NCI-H2227 (cell line): ENCODE measurements around the gene HSPH1.
A peak's percentile ranks its signal among the peaks of the same experiment; 100 is the strongest.
"Not testable (repeated sequence)": the region's sequence is repeated elsewhere in the genome, so short reads cannot be mapped to it uniquely, and the experiment has no call there.

Source experiments
- DNase-seq: peaks from one replicate; lab custom pipeline; 2025; ENCODE audit not compliant: unreplicated experiment; lab: John Stamatoyannopoulos, UW

The HSPH1 gene

DNA sequence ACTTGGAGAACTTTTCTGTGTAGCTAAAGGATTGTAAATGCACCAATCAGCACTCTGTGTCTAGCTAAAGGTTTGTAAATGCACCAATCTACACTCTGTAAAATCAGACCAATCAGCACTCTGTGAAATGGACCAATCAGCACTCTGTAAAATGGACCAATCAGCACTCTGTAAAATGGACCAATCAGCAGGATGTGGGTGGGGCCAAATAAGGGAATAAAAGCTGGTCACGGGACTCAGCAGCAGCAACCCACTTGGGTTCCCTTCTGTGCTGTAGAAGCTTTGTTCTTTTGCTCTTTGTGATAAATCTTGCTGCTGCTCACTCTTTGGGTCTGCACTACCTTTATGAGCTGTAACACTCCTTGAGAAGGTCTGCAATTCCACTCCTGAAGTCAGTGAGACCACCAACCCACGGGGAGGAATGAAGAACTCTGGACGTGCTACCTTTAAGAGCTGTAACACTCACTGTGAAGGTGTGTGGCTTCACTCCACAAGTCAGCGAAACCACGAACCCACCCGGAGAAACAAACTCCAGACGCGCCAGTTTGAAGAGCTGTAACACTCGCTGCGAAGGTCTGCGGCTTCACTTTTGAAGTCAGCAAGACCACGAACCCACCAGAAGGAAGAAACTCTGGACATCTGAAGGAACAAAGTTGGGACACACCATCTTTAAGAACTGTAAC is 16.2 kb upstream of the HSPH1 start:
- DNase-seq: not testable (repeated sequence)

GRCh38 chr13:31175847-31176532 is 14.3 kb upstream of the HSPH1 start:
- DNase-seq: no peak

- no peak for DNase-seq
Observed at GRCh38 chr13:31174018-31174417, 12.3 kb upstream of the HSPH1 start.

DNA sequence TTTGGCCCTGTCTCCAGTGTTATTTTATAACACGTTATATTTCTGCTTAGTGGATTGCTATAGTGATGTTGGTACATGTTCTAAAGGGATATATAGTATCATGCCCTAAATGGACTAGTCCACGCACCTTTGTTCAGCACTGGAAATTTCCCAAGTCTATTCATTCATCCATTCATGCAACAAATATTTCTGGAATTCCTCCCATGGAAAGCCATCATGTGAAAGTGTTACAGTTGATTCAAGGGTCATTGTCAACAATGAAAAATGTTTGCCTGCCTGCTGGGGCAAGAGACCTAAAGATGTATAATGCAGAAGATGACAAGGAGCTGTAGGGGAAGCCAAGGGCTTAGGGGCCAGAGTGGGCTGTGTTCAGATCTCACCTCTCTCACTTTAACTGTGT is 10.8 kb upstream of the HSPH1 start:
- DNase-seq: no peak

GRCh38 chr13:31172001-31172400 is 10.3 kb upstream of the HSPH1 start:
- DNase-seq: no peak

GRCh38 chr13:31168736-31169135 is 7.0 kb upstream of the HSPH1 start:
- DNase-seq: no peak

DNA sequence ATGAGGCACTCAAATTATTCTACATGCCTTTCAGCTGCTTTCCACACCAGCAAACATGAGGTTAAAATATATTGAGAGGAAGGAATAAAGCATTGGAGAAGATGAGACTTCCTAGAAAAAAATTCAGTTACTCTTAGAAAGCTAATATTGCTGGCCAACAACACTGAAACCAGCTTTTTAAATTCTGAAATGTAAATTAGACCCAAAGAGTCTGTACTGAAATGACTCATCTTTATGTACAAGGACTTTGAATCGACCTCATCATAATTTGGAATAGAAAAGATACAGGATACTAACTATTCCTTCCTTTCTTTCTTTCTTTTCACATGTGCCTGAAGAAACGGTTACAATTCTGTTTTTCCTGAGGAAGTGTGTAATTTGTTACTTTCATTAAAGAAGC is 6.5 kb upstream of the HSPH1 start:
- DNase-seq: no peak

DNA sequence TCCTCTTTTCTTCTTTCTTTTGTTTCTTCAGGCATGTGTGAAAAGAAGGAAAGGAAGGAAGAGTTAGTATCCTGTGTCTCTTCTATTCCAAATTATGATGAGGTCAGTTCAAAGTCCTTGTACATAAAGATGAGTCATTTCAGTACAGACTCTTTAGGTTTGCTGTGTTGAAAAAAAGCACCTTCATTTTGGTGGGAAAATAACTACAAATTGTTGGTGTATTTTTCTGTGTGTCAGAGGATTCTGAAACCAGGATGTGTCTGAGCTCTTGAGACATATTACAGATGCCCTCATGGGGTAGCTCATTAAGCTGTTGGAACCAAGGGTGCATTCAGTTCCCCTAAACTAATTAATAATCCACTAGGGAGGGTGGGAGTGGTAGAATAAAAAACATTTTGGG is 5.8 kb upstream of the HSPH1 start:
- DNase-seq: no peak

GRCh38 chr13:31166591-31166990 is 4.9 kb upstream of the HSPH1 start:
- no peak for DNase-seq

DNA sequence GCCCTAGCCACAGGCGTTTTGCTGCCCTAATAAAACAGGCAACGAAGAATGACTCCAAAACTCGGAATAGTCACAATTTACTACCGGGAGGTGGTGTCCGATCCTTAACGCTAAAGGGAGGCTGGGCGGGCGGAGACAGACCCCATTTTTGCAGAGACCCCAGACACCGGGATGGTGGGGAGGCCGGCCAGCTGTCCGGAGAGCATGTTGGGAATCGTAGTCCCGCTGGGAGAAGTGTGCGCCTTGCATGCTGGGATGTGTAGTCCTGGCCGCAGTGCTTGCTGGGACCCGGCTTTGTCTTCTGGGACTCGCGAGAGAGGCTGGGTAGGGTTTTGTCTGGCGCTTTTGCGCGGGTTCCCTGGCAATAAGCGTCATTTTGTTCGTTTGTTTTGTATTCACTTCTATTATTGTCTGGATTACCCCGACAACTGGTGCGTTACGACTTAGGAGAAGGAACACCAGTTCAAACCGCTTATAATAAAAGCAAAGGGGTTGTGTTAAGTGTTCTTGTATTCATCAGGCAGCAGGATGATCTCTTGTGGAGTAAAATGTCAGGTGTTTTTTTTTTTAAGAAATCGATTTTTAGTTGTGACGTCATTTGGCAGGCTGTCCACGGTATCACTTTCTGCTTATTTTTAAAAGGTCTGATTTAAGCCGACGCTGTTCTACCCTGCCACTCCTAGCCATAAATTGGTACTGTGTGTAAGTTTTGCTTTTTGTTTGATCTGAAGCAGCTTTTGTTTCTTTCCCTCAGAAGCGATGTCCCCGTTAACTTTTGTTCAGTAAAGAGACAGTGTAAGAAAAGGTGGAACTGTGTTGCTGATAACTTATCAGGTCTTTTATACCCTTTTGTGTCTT is 676 bp upstream of the HSPH1 start:
- DNase-seq: peak; percentile 95

- peak; percentile 57 for DNase-seq
Observed at GRCh38 chr13:31160857-31161556, 697 bp downstream of the HSPH1 start.

DNA sequence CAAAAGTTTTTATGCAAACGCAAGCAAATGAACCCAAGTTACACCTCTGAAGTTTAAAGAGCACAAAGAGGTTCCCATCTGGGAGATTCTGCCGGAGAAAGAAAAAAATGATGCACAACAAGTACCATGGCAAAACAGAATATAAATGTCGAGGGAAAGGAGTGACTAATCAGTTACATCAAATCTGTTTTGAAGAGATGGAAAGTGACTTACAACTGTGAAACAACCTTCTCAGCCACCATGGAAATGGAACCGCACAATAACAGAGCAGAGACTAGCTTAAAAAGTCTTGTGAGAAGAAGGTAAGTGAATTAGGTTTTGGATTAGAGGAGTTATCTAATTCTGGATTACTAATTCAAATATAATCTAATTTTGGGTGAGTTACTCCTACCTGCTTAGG is 2.4 kb downstream of the HSPH1 start:
- no peak for DNase-seq

DNA sequence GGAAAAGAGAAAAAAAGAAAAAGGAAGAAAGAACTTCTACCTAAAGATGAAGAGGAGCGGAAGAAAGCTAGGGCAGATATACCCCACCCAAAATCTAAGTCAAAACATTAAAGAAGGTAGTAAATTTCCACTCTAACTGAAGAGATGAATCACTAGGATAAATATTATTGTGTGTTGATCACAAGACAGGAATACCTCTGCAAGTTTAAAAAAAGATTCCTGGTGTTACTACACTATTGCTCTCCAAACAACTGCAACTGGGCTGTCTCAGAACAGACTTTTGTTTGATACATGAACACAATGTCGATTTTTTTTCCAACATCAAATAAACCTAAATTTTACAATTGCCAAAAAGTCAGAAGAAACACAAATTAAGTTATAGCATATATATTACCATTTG is 6.8 kb downstream of the HSPH1 start:
- no peak for DNase-seq

DNA sequence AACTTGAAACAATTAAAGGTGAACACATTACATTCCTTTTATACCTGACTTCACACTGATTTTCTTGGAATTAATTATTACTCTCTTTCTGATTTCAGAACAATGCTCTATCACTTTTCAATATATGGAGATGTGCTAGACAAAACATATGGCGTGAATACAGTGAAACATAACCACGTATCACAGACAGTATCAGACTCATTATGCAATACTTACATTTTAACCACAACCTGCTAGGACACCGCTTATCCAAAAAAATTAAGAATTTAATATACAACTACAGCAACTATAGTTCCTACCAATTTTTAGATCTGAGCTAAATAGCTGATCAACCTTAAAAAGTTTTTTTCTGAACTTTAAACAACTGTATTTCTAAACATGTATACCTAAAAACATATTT is 9.9 kb downstream of the HSPH1 start:
- no peak for DNase-seq

GRCh38 chr13:31150315-31150985 is 11.3 kb downstream of the HSPH1 start:
- DNase-seq: no peak

DNA sequence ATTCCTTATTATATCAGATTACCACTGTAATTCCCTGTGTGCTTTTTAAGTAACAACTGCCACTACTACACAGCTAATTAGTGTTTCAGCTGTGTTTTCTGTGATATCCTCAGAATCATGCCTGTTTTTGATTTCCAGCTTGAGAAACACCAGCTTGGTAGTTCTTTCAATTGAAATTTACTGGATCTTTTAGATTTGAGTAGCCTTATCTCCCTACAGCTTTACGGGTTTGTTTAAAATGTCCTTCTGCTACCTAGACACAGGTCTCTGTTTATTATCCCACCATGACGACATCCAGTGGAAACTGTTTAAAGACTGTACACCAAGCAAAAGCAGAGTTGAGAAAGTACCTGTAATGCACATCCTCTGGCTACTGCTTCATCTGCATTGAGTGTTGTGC is 12.1 kb downstream of the HSPH1 start:
- no peak for DNase-seq

GRCh38 chr13:31145417-31145816 is 16.3 kb downstream of the HSPH1 start:
- DNase-seq: no peak

DNA sequence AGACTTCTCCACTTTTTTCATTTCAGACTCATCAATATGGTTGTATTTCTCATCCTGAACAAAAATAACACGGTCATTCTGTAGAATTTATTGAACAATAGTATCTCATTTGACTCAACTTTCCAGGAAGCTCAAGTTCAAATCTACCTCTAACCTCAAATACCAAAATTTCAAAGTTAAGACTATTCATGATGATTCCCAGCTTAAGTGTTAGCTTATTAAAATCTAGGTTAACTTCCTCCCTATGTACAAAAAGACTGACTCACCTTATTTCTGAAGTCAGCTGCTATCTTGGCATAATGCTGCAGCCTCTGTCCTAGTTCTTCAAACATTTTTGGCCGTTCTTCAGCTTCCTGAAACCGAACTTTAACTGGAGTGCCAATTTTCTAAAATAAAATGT is 23.2 kb downstream of the HSPH1 start:
- no peak for DNase-seq

GRCh38 chr13:31136724-31137123 is 25.0 kb downstream of the HSPH1 start:
- DNase-seq: no peak

GRCh38 chr13:31134039-31134711 is 27.5 kb downstream of the HSPH1 start:
- DNase-seq: no peak
